Keratinocyte (primary cell): Measurements from ENCODE around the gene FUOM. TPM values are rescaled to one million over a fixed set of nuclear protein-coding genes. Genes with fewer than 3 reads are reported as not detected.
"Not testable (repeated sequence)": the region's sequence is repeated elsewhere in the genome, so short reads cannot be mapped to it uniquely, and the experiment has no call there.

Source experiments
- DNase-seq: peaks from one replicate; pipeline ENCODE4 v3.0.0-alpha.2; 2011; ENCODE audit warnings: low read depth, missing footprints, low spot score
- FAIRE-seq: peaks from 2 replicates; lab custom pipeline; 2011; peaks lifted over from hg19 to GRCh38; lab: Jason Lieb, UNC
- H2AFZ ChIP-seq: 2 replicates; pipeline ENCODE4 v1.6.0; 2012; ENCODE audit warnings: low read length, control low read depth, inconsistent platforms; ENCODE audit not compliant: control insufficient read depth
- H3K27ac ChIP-seq: 2 replicates; pipeline ENCODE4 v1.5.1; 2011; ENCODE audit warnings: low read length; ENCODE audit not compliant: control insufficient read depth, insufficient read depth
- H3K27me3 ChIP-seq: 3 replicates; pipeline ENCODE4 v1.6.0; 2011; ENCODE audit warnings: low read length; ENCODE audit not compliant: control insufficient read depth, insufficient read depth; ENCODE audit errors: extremely low read depth
- H3K36me3 ChIP-seq, 2 experiments: 2 replicates in 1 of 2; 3 replicates in 1 of 2; pipeline ENCODE4 v1.5.1; 2011; ENCODE audit warnings: low read length in 2 of 2, mild to moderate bottlenecking in 1 of 2; ENCODE audit not compliant: control insufficient read depth in 2 of 2, insufficient read depth in 2 of 2; ENCODE audit errors: extremely low read depth in 1 of 2
- H3K4me1 ChIP-seq: 3 replicates; pipeline ENCODE4 v1.5.1; 2011; ENCODE audit warnings: low read length; ENCODE audit not compliant: control insufficient read depth, insufficient read depth; ENCODE audit errors: extremely low read depth
- H3K4me2 ChIP-seq: 3 replicates; pipeline ENCODE4 v1.6.0; 2011; ENCODE audit warnings: low read depth, low read length; ENCODE audit not compliant: control insufficient read depth, insufficient read depth; ENCODE audit errors: extremely low read depth
- H3K4me3 ChIP-seq, 3 experiments: fragments of 200-600 bp in 1 of 3; sonication (generic) in 1 of 3; 2 replicates in 2 of 3; 3 replicates in 1 of 3; pipeline ENCODE4 v1.5.1; 2011 to 2016; ENCODE audit warnings: low read length in 3 of 3, mild to moderate bottlenecking in 3 of 3, control low read depth in 2 of 3, inconsistent platforms in 1 of 3, low read depth in 1 of 3, mixed read lengths in 1 of 3, mixed run types in 1 of 3, moderate library complexity in 1 of 3; ENCODE audit not compliant: control insufficient read depth in 2 of 3, insufficient read depth in 2 of 3; ENCODE audit errors: extremely low read depth in 1 of 3
- H3K79me2 ChIP-seq: 2 replicates; pipeline ENCODE4 v1.6.0; 2012; ENCODE audit warnings: low read length; ENCODE audit not compliant: control insufficient read depth, insufficient read depth
- H3K9ac ChIP-seq: 3 replicates; pipeline ENCODE4 v1.6.0; 2011; ENCODE audit warnings: low read length; ENCODE audit not compliant: control insufficient read depth, insufficient read depth; ENCODE audit errors: extremely low read depth
- H3K9me1 ChIP-seq: 3 replicates; pipeline ENCODE4 v1.6.0; 2011; ENCODE audit warnings: low read length; ENCODE audit not compliant: control insufficient read depth, insufficient read depth; ENCODE audit errors: extremely low read depth
- H3K9me3 ChIP-seq: 2 replicates; pipeline ENCODE4 v1.5.1; 2012; ENCODE audit warnings: low read depth, low read length; ENCODE audit not compliant: control insufficient read depth
- H4K20me1 ChIP-seq: 3 replicates; pipeline ENCODE4 v1.6.0; 2011; ENCODE audit warnings: low read length; ENCODE audit not compliant: control insufficient read depth, insufficient read depth; ENCODE audit errors: extremely low read depth
- CTCF ChIP-seq, 3 experiments: IDR thresholded peaks in 1 of 3; conservative IDR thresholded peaks in 1 of 3; optimal IDR thresholded peaks in 1 of 3; 2 replicates in 2 of 3; 3 replicates in 1 of 3; pipeline versions ENCODE3 to v1.5.1; 2011; ENCODE audit warnings: low read length in 3 of 3, mild to moderate bottlenecking in 3 of 3, moderate library complexity in 2 of 3, control low read depth in 1 of 3, inconsistent platforms in 1 of 3; ENCODE audit not compliant: insufficient read depth in 2 of 3; ENCODE audit errors: extremely low read depth in 1 of 3
- EZH2 ChIP-seq: IDR thresholded peaks from one replicate; pipeline ENCODE4 v1.6.1; 2012; ENCODE audit warnings: inconsistent platforms, mild to moderate bottlenecking, low read length, moderate library complexity
- dilution Hi-C: fragments of 300-500 bp; cut with MboI; formaldehyde crosslinking; loops from one replicate; pipeline ENCODE4 v1.7.0; 2020; ENCODE audit warnings: low sequenced_read_pairs; ENCODE audit not compliant: extremely low pct_ligation_motif_present
- polyA plus RNA-seq, 5 experiments: library from polyadenylated mRNA; depleted of rRNA in 3 of 5; stranded (reverse) in 3 of 5; stranded (forward) in 1 of 5; unstranded in 1 of 5; fragments of >200 nt; gene quantifications; 1 replicate in 1 of 5; 2 replicates in 3 of 5; 3 replicates in 1 of 5; pipeline versions ENCODE4 v1.2.1 to v1.2.3, GENCODE V29; 2011 to 2012; ENCODE audit warnings: missing spikeins in 2 of 5, low read depth in 1 of 5, low replicate concordance in 1 of 5

FUOM gene
- polyA plus RNA-seq, 1 donor (not counting 4 experiments of a cell fraction or from before 2014, with no cell fraction given): 11.3 TPM

GRCh38 chr10:133377818-133378250, 20.0 kb upstream of the FUOM start:
- dilution Hi-C loops: no loop called here
- peak overlapping the region; percentile 92 for H2AFZ ChIP-seq
- H3K27ac ChIP-seq: no peak overlapping the region

GRCh38 chr10:133377025-133377817, 19.4 kb upstream of the FUOM start:
- no peak for FAIRE-seq
- Histone ChIP-seq H3K4me3 (no peak overlapping the region), H3K27me3 (no peaks in the 10 kb centered on the region), H3K4me1 (peaks cover 3% of the 10 kb centered on the region), H3K36me3 (no peaks in the 10 kb centered on the region), H2AFZ (no peak overlapping the region), H3K9ac (no peak overlapping the region), H3K4me2 (no peak overlapping the region), H3K9me1 (no peaks in the 10 kb centered on the region), H3K79me2 (no peaks in the 10 kb centered on the region), H4K20me1 (no peaks in the 10 kb centered on the region), H3K27ac (no peak overlapping the region), H3K9me3 (no peaks in the 10 kb centered on the region)
- TF ChIP-seq EZH2 (no peak), CTCF (optimal IDR thresholded peaks at IDR 0.05 in 1 of 3, IDR thresholded peaks at IDR 0.05 in 1 of 3, conservative IDR thresholded peaks at IDR 0.05 in 1 of 3; ENCODE audit: extremely low read depth in 1 of 3, insufficient read depth in 2 of 3, low read length in 3 of 3) (no peak)
- dilution Hi-C loops: no loop called here
- no peak for DNase-seq

More at GRCh38 chr10:133377818-133378250, 20.0 kb upstream of the FUOM start:
- Histone ChIP-seq H3K4me3 (peak overlapping the region; percentile 64 to 77 (median 73)), H3K79me2 (no peaks in the 10 kb centered on the region), H3K9me1 (no peaks in the 10 kb centered on the region), H3K4me1 (peaks cover 3% of the 10 kb centered on the region), H3K36me3 (no peaks in the 10 kb centered on the region), H3K9ac (peak overlapping the region; percentile 58), H3K9me3 (no peaks in the 10 kb centered on the region), H4K20me1 (no peaks in the 10 kb centered on the region), H3K27me3 (no peaks in the 10 kb centered on the region), H3K4me2 (peak overlapping the region; percentile 92)
- FAIRE-seq (no peak), DNase-seq (no peak)
- TF ChIP-seq EZH2: no peak
- TF ChIP-seq CTCF (optimal IDR thresholded peaks at IDR 0.05 in 1 of 3, IDR thresholded peaks at IDR 0.05 in 1 of 3, conservative IDR thresholded peaks at IDR 0.05 in 1 of 3; ENCODE audit: extremely low read depth in 1 of 3, insufficient read depth in 2 of 3, low read length in 3 of 3): no peak

- FAIRE-seq, H3K36me3 ChIP-seq, H4K20me1 ChIP-seq, H3K4me3 ChIP-seq, dilution Hi-C loops, H3K4me2 ChIP-seq, DNase-seq, H3K27me3 ChIP-seq, H2AFZ ChIP-seq, H3K27ac ChIP-seq, H3K9me3 ChIP-seq, H3K79me2 ChIP-seq, H3K9ac ChIP-seq, H3K4me1 ChIP-seq, H3K9me1 ChIP-seq: not testable (repeated sequence)
These were observed 18.4 kb upstream of the FUOM start for GRCh38 chr10:133376183-133376582.
